GM18951 (cell line): ENCODE measurements around the gene MAN2A1.
"Not testable (repeated sequence)": the region's sequence is repeated elsewhere in the genome, so short reads cannot be mapped to it uniquely, and the experiment has no call there.

ENCODE experiments used
- POLR2A ChIP-seq: IDR thresholded peaks from 4 replicates; pipeline ENCODE4 v1.6.1; 2011; ENCODE audit warnings: mild to moderate bottlenecking; ENCODE audit not compliant: insufficient read length, insufficient read depth; ENCODE audit errors: extremely low read depth
- in situ Hi-C: fragments of 300-500 bp; cut with MboI; formaldehyde crosslinking; loops from one replicate; pipeline ENCODE4 v1.12.0; 2022; ENCODE audit warnings: low sequenced_read_pairs, mixed read lengths, inconsistent platforms; ENCODE audit not compliant: unreplicated experiment

The MAN2A1 gene

DNA sequence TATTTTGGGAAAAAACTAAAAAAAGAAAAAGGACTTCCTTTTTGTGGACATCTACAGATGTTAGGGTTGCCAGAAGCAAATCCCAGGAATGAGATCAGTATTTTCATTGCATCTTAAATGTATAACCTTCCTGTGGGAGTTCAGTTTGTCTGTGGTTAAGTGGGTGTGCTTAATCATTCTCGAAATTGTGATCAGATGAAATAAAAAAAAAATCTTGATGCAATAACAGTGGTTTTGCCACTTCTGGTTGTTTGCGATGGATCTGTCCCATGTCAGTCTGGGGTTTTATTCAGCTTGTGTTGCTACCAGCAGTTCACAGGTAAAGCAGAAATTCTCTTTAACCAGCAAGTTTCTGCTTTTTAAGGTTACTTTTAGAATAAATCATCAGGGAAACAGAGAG, 179.0 kb downstream of the MAN2A1 start:
- no peak for TF ChIP-seq POLR2A
- in situ Hi-C loops, result no loop called here

DNA sequence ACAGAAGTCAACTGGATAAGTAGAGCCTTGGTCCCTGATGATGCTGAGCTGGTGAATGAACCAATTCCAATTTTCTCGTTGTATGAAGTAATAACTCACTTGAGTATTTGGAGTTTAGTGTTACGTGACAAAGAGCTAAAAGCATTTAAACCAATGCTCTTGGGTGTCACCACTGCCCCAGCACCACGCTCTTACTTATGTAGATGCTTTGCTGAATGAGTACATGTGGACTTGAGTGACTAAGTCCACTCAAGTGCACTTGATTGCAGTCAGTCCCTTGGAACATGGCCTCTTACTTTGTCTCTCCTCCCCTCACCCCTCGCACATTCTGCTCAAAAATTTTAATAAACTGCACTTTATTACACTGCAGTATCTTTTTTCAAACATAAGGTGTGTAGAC, 184.0 kb downstream of the MAN2A1 start:
- TF ChIP-seq POLR2A, result no peak
- in situ Hi-C loops, result no loop called here

DNA sequence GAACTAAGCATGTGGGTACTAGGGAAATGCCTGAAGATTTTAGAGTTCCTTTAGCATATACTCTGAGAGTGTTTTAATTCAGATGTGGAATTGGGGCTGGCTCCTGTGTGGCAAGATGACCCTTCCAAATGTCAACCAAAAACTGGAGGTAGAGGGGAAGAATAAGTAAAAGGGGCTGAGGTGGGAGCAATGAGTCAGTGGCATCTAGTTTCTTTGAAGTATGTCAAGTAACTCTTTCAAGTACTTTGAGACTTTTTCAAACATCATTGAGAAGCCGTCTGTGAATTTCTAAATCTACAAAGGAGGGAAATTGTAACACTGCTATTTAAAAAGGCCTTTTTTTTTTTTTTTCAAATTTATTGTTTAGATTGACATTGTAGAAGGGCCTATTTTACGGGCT, 184.4 kb downstream of the MAN2A1 start:
- no peak for TF ChIP-seq POLR2A
- in situ Hi-C loops, result no loop called here

DNA sequence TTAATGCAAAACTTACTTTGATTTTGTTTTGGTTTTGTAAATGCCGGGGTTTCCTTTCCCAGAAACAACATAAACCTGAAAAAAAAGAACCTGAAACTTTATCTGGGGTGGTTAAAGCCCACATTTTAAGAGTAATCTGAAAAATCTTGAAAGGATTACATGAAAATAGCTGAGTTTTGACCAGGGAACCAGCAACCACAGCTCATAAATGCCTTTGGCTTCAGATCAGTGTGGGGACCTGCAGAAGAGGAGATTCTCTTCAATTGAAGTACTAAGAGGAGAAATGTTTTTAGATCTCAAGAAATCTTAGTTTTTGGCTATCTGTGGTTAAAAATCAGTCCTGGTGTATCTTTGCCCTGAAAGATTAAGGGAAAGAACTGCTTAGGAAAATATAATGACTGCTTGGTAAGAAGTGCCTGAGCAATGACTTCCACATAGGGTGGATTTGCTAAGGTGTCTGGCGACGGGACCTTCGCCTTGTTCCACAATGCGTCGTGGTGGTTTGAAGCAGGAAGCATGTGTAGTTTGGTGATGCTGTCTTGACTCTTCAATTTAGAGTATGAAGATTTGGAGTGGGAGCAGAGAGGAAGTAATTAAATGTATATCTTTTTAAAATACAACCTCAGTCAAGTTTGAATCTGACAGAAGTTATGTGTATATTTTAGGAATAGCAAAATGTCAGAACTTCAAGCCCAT, 186.5 kb downstream of the MAN2A1 start:
- no peak for TF ChIP-seq POLR2A
- in situ Hi-C loops, result no loop called here

DNA sequence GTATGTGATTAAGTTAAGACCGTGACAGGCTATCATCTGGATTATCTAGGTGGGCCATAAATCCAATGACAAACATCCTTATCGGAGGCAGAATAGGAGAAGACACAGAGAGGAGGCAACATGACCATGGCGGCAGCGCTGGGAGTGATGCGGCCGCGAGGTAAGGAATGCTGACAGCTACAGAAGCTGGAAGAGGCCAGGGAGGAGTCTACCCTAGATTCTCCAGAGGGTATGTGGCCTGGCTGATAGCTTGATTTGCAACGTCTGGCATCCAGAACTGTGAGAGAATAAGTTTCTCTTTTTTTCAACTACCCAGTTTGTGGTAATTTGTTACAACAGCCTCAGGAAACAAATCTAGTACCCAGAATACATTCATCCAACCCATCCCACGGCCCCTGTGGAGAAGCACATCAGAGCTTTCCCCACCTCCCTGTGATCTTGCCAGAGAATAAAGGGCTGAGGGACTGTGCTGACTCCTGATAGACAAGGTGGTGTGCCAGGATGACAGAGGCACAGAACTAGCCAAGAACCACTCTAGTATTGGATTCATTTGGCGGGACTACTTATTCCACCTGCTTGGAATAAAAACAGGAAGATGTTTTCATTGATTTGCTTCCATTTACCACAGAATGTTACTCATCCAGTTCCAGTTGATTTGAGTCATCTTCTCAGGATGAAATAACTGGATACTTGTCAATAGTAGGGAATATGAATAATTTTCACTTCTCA, 187.4 kb downstream of the MAN2A1 start:
- no peak for TF ChIP-seq POLR2A
- in situ Hi-C loops, result no loop called here

DNA sequence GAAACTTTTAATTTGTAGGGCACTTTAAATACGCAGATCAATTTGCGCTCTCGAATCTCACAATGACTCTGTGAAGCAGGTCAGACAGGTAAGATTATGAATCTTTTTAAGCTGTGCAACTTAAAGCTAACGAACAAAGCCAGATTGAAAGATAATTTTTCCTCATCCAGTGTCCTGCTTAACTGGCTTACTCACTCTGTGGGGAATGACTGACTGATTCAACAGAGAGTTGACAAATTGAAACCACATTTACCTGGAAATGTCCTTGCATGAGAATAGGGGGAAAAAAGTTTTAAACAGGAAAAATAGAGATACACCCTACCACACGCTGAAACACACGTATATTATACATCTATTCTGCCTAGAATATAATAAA, 187.9 kb downstream of the MAN2A1 start:
- in situ Hi-C loops, result no loop called here
- TF ChIP-seq POLR2A, result no peak

DNA sequence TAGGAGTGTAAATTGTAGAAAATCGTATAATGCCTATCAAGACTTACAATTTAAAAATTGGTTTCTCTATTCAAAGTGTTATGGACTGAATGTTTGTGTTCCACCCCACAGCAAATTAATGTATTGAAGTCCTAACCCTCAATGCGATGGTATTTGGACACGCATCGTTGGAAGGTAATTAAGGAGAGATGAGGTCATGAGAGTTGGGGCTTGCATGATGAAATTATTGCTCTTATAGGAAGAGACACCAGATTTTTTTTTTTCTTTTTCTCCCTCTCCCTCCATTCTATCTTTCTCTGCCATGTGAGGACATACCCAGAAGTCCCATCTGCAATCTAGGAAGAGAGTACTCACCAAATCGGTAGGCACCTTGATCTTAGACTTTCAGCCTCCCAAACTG, 189.2 kb downstream of the MAN2A1 start:
- in situ Hi-C loops, result no loop called here
- no peak for TF ChIP-seq POLR2A

DNA sequence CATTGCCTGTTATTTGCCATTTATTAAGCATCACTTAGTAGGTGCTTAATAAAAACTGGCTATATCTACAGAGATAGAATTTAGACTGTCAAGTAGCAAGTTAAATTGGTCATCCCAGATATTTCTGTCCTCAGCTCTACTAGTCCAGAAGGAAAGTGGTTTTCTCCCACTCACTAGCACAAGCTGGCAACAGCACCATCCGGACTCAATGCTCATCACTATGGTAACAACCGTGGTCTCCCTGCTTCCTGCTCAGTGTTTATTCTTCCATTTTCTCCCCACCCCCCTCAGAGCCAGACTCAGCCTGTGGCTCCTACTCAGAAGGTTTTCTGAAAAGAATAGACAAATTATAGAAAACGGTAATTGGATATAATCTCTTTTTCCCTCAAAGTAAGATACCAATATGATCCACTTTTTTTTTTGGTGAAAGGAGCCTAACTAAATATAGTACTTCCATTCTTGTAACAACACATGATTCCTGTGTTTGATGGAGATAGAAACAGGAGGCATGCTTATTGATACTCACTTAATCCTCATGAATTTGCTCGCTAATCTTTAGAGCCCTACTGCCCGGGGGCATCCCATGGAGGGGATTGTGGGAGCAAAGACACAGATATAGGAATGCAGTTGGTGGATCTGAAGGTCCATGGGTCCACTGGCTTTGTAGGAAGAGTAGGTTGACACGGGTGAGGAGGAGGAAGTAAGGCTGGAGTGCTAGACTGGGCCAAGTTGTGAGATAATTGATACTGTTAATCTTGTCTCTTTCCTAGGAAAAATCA, 191.4 kb downstream of the MAN2A1 start:
- in situ Hi-C loops, result no loop called here
- no peak for TF ChIP-seq POLR2A

DNA sequence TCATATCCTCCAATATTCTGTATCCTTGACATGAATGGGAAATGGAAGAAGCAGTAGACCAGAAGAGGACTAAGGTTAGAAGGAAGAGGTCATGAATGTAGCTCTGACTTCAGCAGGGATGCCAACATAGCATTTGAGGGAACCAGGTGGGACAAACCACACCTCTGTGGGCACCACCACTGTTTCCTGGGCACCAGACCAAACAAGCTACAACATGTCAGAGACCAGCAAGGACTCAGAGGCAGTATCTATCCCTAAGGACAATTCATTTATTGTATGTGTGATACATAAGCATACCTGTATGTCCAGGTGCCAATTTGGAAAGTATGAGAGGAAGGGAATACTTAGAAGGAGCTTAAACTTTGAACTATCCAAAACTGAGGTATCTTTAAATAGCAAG, 192.8 kb downstream of the MAN2A1 start:
- in situ Hi-C loops, result no loop called here
- TF ChIP-seq POLR2A, result no peak

DNA sequence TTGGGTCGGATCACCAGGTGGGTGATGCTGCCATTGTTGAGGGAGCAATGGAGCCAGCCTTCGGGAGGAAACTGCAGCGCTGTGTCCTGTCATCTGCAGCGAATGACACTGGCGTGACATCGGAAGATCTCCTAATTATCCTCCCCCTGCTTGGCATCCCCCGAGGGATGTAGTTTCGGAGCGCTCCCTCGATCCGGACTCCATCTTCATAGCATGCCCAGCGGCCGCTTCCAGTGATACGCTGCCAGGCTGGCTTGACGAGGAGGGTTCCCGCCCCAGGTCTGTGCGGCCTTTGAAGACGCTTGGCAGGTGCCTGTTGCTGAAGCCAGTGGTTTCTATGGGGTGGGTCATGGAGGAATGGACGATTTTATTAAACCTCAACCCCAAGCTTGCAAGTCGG, 194.9 kb downstream of the MAN2A1 start:
- in situ Hi-C loops, result no loop called here
- no peak for TF ChIP-seq POLR2A

DNA sequence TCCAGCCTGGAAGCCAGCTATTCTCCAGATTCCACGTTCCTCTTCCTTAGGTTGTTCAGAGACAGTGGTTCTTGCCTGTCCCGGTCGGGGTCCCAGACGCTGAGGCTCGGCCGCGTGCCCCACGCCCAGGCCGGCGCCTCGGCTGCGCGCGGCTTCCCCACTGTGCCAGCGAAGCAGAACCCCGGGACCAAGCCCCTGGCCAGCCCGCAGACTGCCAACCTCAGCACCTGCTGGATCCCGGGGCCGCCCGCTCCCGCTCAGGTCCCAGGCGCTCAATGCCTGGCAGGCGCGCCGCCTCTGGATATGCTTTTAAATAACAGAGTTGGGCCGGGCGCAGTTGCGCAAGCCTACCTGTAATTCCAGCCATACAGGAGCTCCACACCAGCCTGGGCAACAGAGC, 195.5 kb downstream of the MAN2A1 start:
- in situ Hi-C loops, result no loop called here
- TF ChIP-seq POLR2A, result no peak

DNA sequence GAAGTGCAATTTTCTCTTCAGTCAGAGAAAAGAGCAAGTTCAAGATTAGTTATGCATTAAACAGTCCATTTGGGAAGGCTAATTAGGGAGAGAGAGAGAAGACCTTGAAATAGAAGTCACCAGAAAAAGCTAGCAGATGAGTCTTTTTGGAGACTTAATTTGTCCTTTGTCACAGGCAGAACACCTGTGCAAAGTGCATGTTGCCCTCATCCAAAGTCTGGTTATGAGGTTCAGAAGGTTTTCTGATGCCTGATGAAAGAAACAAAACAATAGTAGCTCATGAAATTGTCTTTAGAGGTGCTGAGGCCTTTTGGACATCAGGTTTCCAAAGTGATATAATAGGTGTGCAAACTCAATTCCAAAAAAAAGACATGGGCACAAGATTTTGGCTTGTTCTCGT, 199.3 kb downstream of the MAN2A1 start:
- in situ Hi-C loops, result no loop called here

DNA sequence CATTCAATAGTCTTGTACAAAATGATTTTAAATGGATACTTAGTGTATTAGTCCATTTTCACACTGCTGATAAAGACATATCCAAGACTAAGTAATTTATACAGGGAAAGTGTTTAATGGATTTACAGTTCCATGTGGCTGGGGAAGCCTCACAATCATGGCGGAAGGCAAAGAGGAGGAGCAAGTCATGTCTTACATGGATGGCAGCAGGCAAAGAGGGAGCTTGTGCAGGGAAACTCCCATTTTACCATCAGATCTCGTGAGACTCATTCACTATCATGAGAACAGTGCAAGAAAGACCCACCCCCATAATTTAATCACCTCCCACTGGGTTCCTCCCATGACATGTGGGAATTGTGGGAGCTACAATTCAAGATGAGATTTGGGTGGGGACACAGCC, 203.5 kb downstream of the MAN2A1 start:
- in situ Hi-C loops, result not testable (repeated sequence)

More for the DNA sequence above, 199.3 kb downstream of the MAN2A1 start:
- TF ChIP-seq POLR2A, result no peak

DNA sequence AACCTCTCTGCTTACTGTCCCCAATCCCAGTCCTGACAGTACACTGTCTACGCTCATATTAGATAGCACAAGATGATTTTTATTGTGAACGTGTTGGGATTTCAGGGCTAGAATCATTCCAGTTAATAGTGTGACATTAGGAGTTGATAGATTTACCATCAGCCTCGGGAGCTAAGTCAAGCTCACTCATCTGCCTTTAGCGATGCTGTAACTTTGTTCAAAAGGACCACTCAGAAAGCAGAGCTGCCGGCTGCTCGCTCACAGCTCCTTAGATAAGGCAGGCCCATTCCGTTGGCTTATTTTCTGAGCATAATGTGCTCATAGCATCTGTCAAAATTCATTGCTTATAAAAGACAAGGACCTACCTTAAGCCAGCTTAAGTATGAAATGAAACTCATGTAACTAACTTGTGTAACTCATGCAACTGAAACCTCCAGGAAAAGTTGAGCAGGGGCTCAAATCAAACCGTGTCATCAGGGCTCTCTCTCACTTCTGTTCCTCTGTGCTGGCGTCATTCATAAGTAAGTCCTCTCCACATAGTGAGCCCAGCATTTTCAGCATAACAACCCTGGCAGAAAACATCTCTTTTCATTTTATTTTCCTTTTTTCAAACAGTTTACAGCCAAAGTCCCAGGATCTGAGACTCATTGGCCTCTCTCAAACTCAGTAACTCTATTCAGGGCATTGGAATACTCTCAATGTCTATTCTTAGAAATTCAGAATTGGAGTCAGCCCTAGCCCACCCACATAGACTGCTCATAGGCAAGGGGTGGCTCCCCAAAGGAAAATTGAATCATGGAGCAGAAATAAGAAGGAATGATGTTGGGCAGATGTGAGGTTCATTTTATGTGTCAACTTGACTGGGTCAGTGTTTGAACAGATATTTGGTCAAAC, 208.8 kb downstream of the MAN2A1 start:
- TF ChIP-seq POLR2A, result no peak
- in situ Hi-C loops, result no loop called here
